OCI-LY1 (cell line): Measurements from ENCODE around the gene CREB5.

ENCODE experiments used
- H2AFZ ChIP-seq: fragments of 200-600 bp; sonication (generic), shearing (Covaris generic); 2 replicates; pipeline ENCODE4 v1.6.0; 2014; ENCODE audit warnings: antibody characterized with exemption, mild to moderate bottlenecking, low read length
- H3F3A ChIP-seq: fragments of 200-600 bp; sonication (generic), shearing (Covaris generic); 2 replicates; pipeline ENCODE4 v1.6.0; 2014; ENCODE audit warnings: mild to moderate bottlenecking, antibody characterized with exemption, low read length, moderate library complexity; ENCODE audit not compliant: insufficient read depth
- H3K27ac ChIP-seq: fragments of 200-600 bp; sonication (generic); 2 replicates; pipeline ENCODE4 v1.5.1; 2014; ENCODE audit warnings: low read length, mixed run types, mild to moderate bottlenecking, low read depth; ENCODE audit not compliant: poor library complexity, severe bottlenecking
- H3K27me3 ChIP-seq: fragments of 200-600 bp; sonication (generic); 2 replicates; pipeline ENCODE4 v1.6.0; 2014; ENCODE audit warnings: antibody characterized with exemption, mild to moderate bottlenecking, low read length, moderate library complexity; ENCODE audit not compliant: insufficient read depth
- H3K36me3 ChIP-seq: fragments of 200-600 bp; sonication (generic); 2 replicates; pipeline ENCODE4 v1.6.1; 2014; ENCODE audit warnings: mild to moderate bottlenecking, antibody characterized with exemption, low read length, moderate library complexity, mixed read lengths; ENCODE audit not compliant: insufficient read depth
- H3K4me1 ChIP-seq: fragments of 200-600 bp; sonication (generic); 2 replicates; pipeline ENCODE4 v1.5.1; 2014; ENCODE audit warnings: mild to moderate bottlenecking, low read length, moderate library complexity; ENCODE audit not compliant: insufficient read depth, severe bottlenecking
- H3K4me2 ChIP-seq: fragments of 200-600 bp; sonication (generic), shearing (Covaris generic); 2 replicates; pipeline ENCODE4 v1.6.1; 2014; ENCODE audit warnings: low read length
- H3K4me3 ChIP-seq: fragments of 200-600 bp; sonication (generic); 2 replicates; pipeline ENCODE4 v1.5.1; 2014; ENCODE audit warnings: low read length, low read depth, mild to moderate bottlenecking, mixed read lengths; ENCODE audit not compliant: poor library complexity, severe bottlenecking
- H3K79me2 ChIP-seq: fragments of 200-600 bp; shearing (Covaris generic); 2 replicates; pipeline ENCODE4 v1.6.1; 2016; ENCODE audit warnings: mixed run types, low read length, mixed read lengths; ENCODE audit not compliant: insufficient read depth
- H3K9ac ChIP-seq: fragments of 200-600 bp; sonication (generic), shearing (Covaris generic); 2 replicates; pipeline ENCODE4 v1.6.1; 2014; ENCODE audit warnings: mild to moderate bottlenecking, low read length, mixed read lengths
- H3K9me2 ChIP-seq: fragments of 200-600 bp; sonication (generic), shearing (Covaris generic); 2 replicates; pipeline ENCODE4 v1.6.1; 2014; ENCODE audit warnings: low read depth, mild to moderate bottlenecking, low read length, mixed read lengths
- H3K9me3 ChIP-seq: fragments of 200-600 bp; shearing (Covaris generic); 2 replicates; pipeline ENCODE4 v1.6.1; 2014; ENCODE audit warnings: low read length, mixed read lengths
- H4K20me1 ChIP-seq: fragments of 200-600 bp; sonication (generic), shearing (Covaris generic); 2 replicates; pipeline ENCODE4 v1.6.0; 2016; ENCODE audit warnings: mild to moderate bottlenecking, low read length; ENCODE audit not compliant: insufficient read depth
- EZH2 ChIP-seq: fragments of 200-600 bp; sonication (generic), shearing (Covaris generic); IDR thresholded peaks from 2 replicates; pipeline ENCODE4 v1.8.0; 2017; ENCODE audit warnings: borderline replicate concordance, mixed run types, mild to moderate bottlenecking, antibody characterized with exemption, low read length, moderate library complexity, mixed read lengths
- TF ChIP-seq, protein P1 (sequence below): fragments of 200-600 bp; sonication (generic), shearing (Covaris generic); IDR thresholded peaks from 2 replicates; pipeline ENCODE4 v1.5.1; 2017; ENCODE audit warnings: mild to moderate bottlenecking, antibody characterized with exemption, low read length, moderate library complexity, mixed read lengths

Gene CREB5

DNA sequence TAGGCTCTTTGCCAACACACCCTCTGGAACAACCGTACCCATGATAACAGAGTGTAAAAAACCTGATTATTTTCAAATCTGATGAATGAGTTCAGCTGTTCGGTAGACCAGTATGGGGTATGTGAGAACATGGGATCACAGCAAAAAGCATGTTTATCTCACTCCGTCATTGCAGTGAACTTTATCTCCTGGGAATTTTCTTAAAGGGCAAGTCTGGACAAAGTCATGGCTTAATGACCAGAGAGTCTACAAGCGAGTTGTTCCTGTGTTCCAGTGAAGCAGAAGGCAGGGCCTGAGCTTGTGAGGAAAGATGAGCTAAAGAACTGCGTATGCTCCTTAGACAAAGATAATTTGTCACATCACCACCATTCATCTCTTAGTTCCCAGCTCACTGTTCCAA lies 326.1 kb downstream of the CREB5 start:
- no peak overlapping the region for H3K4me2 ChIP-seq
- no peaks in the 10 kb centered on the region; the same call in 1 of the 2 replicates for H3K36me3 ChIP-seq
- H2AFZ ChIP-seq, result no peak overlapping the region
- H3K79me2 ChIP-seq, result no peaks in the 10 kb centered on the region
- H3K9me2 ChIP-seq, result no peaks in the 10 kb centered on the region
- H3K27me3 ChIP-seq, result no peaks in the 10 kb centered on the region
- H3F3A ChIP-seq, result no peaks in the 10 kb centered on the region
- TF ChIP-seq EZH2, result no peak
- TF ChIP-seq, protein P1, sequence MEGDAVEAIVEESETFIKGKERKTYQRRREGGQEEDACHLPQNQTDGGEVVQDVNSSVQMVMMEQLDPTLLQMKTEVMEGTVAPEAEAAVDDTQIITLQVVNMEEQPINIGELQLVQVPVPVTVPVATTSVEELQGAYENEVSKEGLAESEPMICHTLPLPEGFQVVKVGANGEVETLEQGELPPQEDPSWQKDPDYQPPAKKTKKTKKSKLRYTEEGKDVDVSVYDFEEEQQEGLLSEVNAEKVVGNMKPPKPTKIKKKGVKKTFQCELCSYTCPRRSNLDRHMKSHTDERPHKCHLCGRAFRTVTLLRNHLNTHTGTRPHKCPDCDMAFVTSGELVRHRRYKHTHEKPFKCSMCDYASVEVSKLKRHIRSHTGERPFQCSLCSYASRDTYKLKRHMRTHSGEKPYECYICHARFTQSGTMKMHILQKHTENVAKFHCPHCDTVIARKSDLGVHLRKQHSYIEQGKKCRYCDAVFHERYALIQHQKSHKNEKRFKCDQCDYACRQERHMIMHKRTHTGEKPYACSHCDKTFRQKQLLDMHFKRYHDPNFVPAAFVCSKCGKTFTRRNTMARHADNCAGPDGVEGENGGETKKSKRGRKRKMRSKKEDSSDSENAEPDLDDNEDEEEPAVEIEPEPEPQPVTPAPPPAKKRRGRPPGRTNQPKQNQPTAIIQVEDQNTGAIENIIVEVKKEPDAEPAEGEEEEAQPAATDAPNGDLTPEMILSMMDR, result no peak
- no peak overlapping the region for H3K4me3 ChIP-seq
- no peak overlapping the region for H3K27ac ChIP-seq
- H3K9me3 ChIP-seq, result no peaks in the 10 kb centered on the region
- H3K9ac ChIP-seq, result no peak overlapping the region
- no peaks in the 10 kb centered on the region for H3K4me1 ChIP-seq
- no peaks in the 10 kb centered on the region; the same call in 1 of the 2 replicates for H4K20me1 ChIP-seq

DNA sequence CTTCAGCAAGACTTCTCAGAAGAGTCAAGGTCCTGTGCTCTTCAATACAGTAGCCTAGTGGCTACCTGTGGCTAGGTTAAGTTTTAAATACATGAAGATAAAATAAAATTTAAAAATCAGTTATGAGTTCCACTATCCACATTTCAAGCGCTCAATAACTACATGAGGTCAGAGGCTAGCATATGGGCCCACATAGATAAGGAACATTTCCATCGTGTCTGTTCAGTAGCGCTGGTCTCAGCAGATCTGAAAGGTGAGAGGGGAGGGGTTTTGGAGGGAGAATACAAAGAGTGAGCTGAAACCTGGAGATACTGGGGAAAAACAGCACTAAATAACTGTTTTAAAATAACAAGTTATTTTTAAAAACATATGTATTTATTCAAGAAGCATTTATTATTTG lies 326.8 kb downstream of the CREB5 start:
- H3F3A ChIP-seq, result no peaks in the 10 kb centered on the region
- no peaks in the 10 kb centered on the region for H3K27me3 ChIP-seq
- no peaks in the 10 kb centered on the region for H3K9me2 ChIP-seq
- no peak overlapping the region for H3K9ac ChIP-seq
- no peak overlapping the region for H3K27ac ChIP-seq
- no peak overlapping the region for H3K4me3 ChIP-seq
- H3K79me2 ChIP-seq, result no peaks in the 10 kb centered on the region
- TF ChIP-seq EZH2, result no peak
- TF ChIP-seq, protein P1, result no peak
- no peak overlapping the region for H2AFZ ChIP-seq
- H3K36me3 ChIP-seq, result no peaks in the 10 kb centered on the region; the same call in 1 of the 2 replicates
- H3K4me2 ChIP-seq, result no peak overlapping the region
- H3K4me1 ChIP-seq, result no peaks in the 10 kb centered on the region
- no peaks in the 10 kb centered on the region; the same call in 1 of the 2 replicates for H4K20me1 ChIP-seq
- no peaks in the 10 kb centered on the region for H3K9me3 ChIP-seq

DNA sequence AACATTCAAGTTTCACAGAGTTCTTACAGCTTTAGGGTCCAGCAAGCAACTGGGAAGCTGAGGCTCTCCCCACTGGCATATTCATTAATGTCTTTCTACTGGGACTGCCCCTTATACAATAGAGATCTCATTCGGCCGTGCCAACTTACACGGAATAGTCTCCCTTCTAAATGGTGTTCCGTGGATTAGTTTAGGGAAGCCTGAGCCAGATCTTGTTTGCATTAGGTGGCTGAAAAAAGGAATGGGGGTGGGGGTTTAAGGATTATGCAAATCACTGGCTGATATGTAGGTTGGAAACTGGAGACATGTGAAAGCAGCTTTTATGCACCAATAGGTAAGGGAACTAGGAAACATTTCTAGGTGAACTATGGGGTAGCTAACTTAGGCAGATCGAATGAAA lies 327.5 kb downstream of the CREB5 start:
- no peaks in the 10 kb centered on the region for H3K27me3 ChIP-seq

More for the DNA sequence above, 327.5 kb downstream of the CREB5 start:
- H3F3A ChIP-seq, result no peaks in the 10 kb centered on the region
- H2AFZ ChIP-seq, result no peak overlapping the region
- H3K9ac ChIP-seq, result no peak overlapping the region
- H3K9me3 ChIP-seq, result no peaks in the 10 kb centered on the region
- H3K27ac ChIP-seq, result no peak overlapping the region
- H3K4me2 ChIP-seq, result no peak overlapping the region
- no peaks in the 10 kb centered on the region for H3K9me2 ChIP-seq
- no peak overlapping the region for H3K4me3 ChIP-seq
- H3K36me3 ChIP-seq, result no peaks in the 10 kb centered on the region; the same call in 1 of the 2 replicates
- no peaks in the 10 kb centered on the region for H3K79me2 ChIP-seq
- H4K20me1 ChIP-seq, result no peaks in the 10 kb centered on the region; the same call in 1 of the 2 replicates
- H3K4me1 ChIP-seq, result no peaks in the 10 kb centered on the region
- TF ChIP-seq, protein P1, result no peak
- TF ChIP-seq EZH2, result no peak
